ENCODE measurements around the gene DEAF1.

DNA sequence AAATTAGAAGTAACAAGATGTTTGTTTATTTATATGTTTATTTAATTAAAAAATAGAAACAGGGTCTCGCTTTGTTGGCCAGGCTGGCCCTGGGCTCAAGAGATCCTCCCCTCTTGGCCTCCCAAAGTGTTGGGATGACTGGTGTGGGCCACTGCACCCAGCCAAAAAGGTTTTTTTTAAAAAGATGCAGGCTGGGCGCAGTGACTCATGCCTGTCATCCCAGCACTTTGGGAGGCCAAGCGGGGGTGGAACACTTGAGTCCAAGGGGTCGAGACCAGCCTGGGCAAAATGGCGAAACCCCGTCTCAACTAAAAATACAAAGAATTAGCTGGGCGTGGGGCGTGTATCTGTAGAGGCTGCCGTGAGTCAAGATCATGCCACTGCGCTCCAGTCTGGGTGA lies 44.5 kb downstream of the DEAF1 start:
- TF ChIP-seq, protein P1, sequence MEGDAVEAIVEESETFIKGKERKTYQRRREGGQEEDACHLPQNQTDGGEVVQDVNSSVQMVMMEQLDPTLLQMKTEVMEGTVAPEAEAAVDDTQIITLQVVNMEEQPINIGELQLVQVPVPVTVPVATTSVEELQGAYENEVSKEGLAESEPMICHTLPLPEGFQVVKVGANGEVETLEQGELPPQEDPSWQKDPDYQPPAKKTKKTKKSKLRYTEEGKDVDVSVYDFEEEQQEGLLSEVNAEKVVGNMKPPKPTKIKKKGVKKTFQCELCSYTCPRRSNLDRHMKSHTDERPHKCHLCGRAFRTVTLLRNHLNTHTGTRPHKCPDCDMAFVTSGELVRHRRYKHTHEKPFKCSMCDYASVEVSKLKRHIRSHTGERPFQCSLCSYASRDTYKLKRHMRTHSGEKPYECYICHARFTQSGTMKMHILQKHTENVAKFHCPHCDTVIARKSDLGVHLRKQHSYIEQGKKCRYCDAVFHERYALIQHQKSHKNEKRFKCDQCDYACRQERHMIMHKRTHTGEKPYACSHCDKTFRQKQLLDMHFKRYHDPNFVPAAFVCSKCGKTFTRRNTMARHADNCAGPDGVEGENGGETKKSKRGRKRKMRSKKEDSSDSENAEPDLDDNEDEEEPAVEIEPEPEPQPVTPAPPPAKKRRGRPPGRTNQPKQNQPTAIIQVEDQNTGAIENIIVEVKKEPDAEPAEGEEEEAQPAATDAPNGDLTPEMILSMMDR (IDR thresholded peaks at IDR 0.05): no peak
- no peak for TF ChIP-seq TP53 (CRISPR knock-in tag; IDR thresholded peaks at IDR 0.05)
- no peak for TF ChIP-seq ESRRA (CRISPR knock-in tag; IDR thresholded peaks at IDR 0.05; ENCODE audit: borderline replicate concordance)
- no peak for TF ChIP-seq USF2 (CRISPR knock-in tag; IDR thresholded peaks at IDR 0.05)
- TF ChIP-seq ZNF416 (CRISPR knock-in tag; IDR thresholded peaks at IDR 0.05): no peak

Data from WTC11 (cell line).